WTC11 (cell line): ENCODE results near the gene PPP2R1B.

Source experiments
- ATF1 ChIP-seq: sonication (generic); formaldehyde crosslinking; IDR thresholded peaks from 2 replicates; pipeline ENCODE4 v1.8.1; 2023; ENCODE audit warnings: mild to moderate bottlenecking, moderate library complexity, missing genetic modification reagents
- CREB1 ChIP-seq: sonication (generic); formaldehyde crosslinking; IDR thresholded peaks from 2 replicates; pipeline ENCODE4 v1.8.0; 2023; ENCODE audit warnings: mild to moderate bottlenecking, missing genetic modification reagents
- ELF4 ChIP-seq: sonication (generic); formaldehyde crosslinking; IDR thresholded peaks from 2 replicates; pipeline ENCODE4 v1.8.1; 2022; ENCODE audit warnings: low read depth, mild to moderate bottlenecking, moderate library complexity, missing genetic modification reagents
- NFYB ChIP-seq: sonication (generic); formaldehyde crosslinking; conservative IDR thresholded peaks from 2 replicates; pipeline ENCODE4 v1.8.0; 2022; ENCODE audit warnings: low read depth, missing genetic modification reagents
- NR2C2 ChIP-seq: sonication (generic); formaldehyde crosslinking; IDR thresholded peaks from 2 replicates; pipeline ENCODE4 v1.8.0; 2022; ENCODE audit warnings: mild to moderate bottlenecking, missing genetic modification reagents
- SOX15 ChIP-seq: fragments of 250-450 bp; sonication (Bioruptor Pico); IDR thresholded peaks from 2 replicates; pipeline ENCODE4 v1.9.0; 2021; ENCODE audit warnings: mild to moderate bottlenecking
- TEAD1 ChIP-seq: sonication (generic); formaldehyde crosslinking; IDR thresholded peaks from 2 replicates; pipeline ENCODE4 v1.8.0; 2022; ENCODE audit warnings: mild to moderate bottlenecking, missing genetic modification reagents
- ZBTB21 ChIP-seq: sonication (generic); formaldehyde crosslinking; IDR thresholded peaks from 2 replicates; pipeline ENCODE4 v1.8.1; 2023; ENCODE audit warnings: mild to moderate bottlenecking, missing genetic modification reagents, borderline replicate concordance
- TF ChIP-seq, protein P1 (sequence below): fragments of 200-600 bp; IDR thresholded peaks from 2 replicates; pipeline ENCODE4 v1.8.0; 2022; ENCODE audit warnings: antibody characterized with exemption
- TF ChIP-seq, protein P2 (sequence below): sonication (generic); formaldehyde crosslinking; IDR thresholded peaks from 2 replicates; pipeline ENCODE4 v1.8.0; 2022; ENCODE audit warnings: mild to moderate bottlenecking, missing genetic modification reagents
- TF ChIP-seq, protein P3 (sequence below): sonication (generic); formaldehyde crosslinking; IDR thresholded peaks from 2 replicates; pipeline ENCODE4 v1.8.0; 2022; ENCODE audit warnings: mild to moderate bottlenecking, missing genetic modification reagents

GRCh38 chr11:111811445-111811844 is 45.3 kb upstream of the PPP2R1B start:
- TF ChIP-seq ZBTB21 (CRISPR knock-in tag) (no peak), TEAD1 (CRISPR knock-in tag) (no peak), NFYB (CRISPR knock-in tag) (no peak), CREB1 (CRISPR knock-in tag) (no peak), ATF1 (no peak), SOX15 (CRISPR knock-in tag) (no peak), NR2C2 (CRISPR knock-in tag) (no peak), ELF4 (no peak)
- TF ChIP-seq, protein P1, sequence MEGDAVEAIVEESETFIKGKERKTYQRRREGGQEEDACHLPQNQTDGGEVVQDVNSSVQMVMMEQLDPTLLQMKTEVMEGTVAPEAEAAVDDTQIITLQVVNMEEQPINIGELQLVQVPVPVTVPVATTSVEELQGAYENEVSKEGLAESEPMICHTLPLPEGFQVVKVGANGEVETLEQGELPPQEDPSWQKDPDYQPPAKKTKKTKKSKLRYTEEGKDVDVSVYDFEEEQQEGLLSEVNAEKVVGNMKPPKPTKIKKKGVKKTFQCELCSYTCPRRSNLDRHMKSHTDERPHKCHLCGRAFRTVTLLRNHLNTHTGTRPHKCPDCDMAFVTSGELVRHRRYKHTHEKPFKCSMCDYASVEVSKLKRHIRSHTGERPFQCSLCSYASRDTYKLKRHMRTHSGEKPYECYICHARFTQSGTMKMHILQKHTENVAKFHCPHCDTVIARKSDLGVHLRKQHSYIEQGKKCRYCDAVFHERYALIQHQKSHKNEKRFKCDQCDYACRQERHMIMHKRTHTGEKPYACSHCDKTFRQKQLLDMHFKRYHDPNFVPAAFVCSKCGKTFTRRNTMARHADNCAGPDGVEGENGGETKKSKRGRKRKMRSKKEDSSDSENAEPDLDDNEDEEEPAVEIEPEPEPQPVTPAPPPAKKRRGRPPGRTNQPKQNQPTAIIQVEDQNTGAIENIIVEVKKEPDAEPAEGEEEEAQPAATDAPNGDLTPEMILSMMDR: no peak
- TF ChIP-seq, protein P2, sequence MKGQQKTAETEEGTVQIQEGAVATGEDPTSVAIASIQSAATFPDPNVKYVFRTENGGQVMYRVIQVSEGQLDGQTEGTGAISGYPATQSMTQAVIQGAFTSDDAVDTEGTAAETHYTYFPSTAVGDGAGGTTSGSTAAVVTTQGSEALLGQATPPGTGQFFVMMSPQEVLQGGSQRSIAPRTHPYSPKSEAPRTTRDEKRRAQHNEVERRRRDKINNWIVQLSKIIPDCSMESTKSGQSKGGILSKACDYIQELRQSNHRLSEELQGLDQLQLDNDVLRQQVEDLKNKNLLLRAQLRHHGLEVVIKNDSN: no peak
- TF ChIP-seq, protein P3, sequence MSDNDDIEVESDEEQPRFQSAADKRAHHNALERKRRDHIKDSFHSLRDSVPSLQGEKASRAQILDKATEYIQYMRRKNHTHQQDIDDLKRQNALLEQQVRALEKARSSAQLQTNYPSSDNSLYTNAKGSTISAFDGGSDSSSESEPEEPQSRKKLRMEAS: no peak
